ENCODE results near the gene ZCCHC14. TPM values are rescaled to one million over a fixed set of nuclear protein-coding genes. Genes with fewer than 3 reads are reported as not detected.

Gene ZCCHC14
- total RNA-seq, 1 donor from 2014 or later, result 44.8 TPM

- no peak for DNase-seq (ENCODE audit: extremely low spot score, unreplicated experiment)
- peaks cover 24% of the 10 kb centered on the region for H3K36me3 Mint-ChIP-seq (ENCODE audit: unreplicated experiment)
- H3K27ac Mint-ChIP-seq (ENCODE audit: unreplicated experiment), result no peak overlapping the region
- no peaks in the 10 kb centered on the region for H3K9me3 Mint-ChIP-seq (ENCODE audit: unreplicated experiment)
- H3K4me1 Mint-ChIP-seq (ENCODE audit: unreplicated experiment), result no peaks in the 10 kb centered on the region
- H3K4me3 Mint-ChIP-seq (ENCODE audit: unreplicated experiment), result no peak overlapping the region
- TF ChIP-seq, protein P1, sequence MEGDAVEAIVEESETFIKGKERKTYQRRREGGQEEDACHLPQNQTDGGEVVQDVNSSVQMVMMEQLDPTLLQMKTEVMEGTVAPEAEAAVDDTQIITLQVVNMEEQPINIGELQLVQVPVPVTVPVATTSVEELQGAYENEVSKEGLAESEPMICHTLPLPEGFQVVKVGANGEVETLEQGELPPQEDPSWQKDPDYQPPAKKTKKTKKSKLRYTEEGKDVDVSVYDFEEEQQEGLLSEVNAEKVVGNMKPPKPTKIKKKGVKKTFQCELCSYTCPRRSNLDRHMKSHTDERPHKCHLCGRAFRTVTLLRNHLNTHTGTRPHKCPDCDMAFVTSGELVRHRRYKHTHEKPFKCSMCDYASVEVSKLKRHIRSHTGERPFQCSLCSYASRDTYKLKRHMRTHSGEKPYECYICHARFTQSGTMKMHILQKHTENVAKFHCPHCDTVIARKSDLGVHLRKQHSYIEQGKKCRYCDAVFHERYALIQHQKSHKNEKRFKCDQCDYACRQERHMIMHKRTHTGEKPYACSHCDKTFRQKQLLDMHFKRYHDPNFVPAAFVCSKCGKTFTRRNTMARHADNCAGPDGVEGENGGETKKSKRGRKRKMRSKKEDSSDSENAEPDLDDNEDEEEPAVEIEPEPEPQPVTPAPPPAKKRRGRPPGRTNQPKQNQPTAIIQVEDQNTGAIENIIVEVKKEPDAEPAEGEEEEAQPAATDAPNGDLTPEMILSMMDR (IDR thresholded peaks at IDR 0.05), result no peak
- H3K27me3 Mint-ChIP-seq (ENCODE audit: unreplicated experiment), result no peaks in the 10 kb centered on the region
Measured at GRCh38 chr16:87361916-87362619, 130.8 kb downstream of the ZCCHC14 start.

DNA sequence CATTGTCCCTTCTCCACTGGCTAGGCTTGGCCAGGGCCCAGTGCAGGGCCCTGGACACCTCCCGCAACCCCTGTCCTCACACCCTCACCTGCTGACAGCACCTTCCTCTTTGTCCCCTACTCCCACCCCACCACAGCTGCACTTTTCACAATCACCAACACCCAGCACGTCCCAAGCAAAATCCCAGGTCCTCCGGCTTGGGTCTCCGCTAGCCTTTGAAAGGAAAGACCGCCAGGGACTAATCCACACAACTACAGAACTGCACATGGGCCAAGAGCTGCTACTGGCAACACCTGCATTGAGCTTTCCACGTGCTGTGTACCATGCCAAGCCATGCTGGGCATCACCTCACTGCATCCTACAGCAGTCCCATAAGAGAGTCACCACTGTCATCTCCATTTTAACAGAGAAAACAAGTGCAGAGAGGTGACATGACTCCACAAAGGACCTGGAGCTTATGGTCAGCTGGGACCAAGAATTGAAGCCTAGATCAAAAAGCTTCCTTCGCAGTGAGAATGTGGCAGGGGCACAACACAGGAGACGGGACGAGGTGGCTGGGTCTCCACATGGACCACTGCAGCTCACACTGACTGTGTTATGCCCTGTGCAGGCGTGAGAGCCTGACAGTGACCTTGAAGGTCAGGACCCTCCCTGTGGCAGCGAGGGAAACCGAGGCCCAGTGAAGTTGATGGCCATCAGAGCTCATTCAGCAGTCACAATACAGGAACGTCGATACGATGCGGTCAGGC, 131.8 kb downstream of the ZCCHC14 start:
- Mint-ChIP-seq H3K9me3 (ENCODE audit: unreplicated experiment) (no peaks in the 10 kb centered on the region), H3K36me3 (ENCODE audit: unreplicated experiment) (peaks cover 22% of the 10 kb centered on the region), H3K4me3 (ENCODE audit: unreplicated experiment) (no peak overlapping the region), H3K4me1 (ENCODE audit: unreplicated experiment) (no peaks in the 10 kb centered on the region), H3K27me3 (ENCODE audit: unreplicated experiment) (no peaks in the 10 kb centered on the region), H3K27ac (ENCODE audit: unreplicated experiment) (no peak overlapping the region)
- TF ChIP-seq, protein P1 (IDR thresholded peaks at IDR 0.05), result no peak
- DNase-seq (ENCODE audit: extremely low spot score, unreplicated experiment), result no peak

DNA sequence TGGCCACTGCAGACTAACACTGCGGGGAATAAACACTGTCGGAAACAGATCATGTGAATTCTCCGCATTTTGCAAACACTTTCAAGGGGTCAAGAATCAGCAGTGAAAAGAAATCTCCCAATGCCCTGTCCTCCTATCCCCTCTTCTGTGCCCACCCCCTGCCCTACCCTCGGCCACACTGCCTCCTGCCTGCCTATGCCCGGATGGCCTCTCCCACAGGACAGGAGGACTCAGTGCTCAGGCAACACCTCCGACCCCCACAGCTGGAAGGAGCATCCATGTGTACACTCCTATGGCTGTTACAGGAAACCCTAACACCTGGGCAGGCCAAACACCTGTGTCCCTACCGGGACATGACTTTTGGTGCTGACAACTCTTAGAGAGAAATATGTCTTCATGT, 133.7 kb downstream of the ZCCHC14 start:
- no peak overlapping the region for H3K27ac Mint-ChIP-seq (ENCODE audit: unreplicated experiment)

DNA sequence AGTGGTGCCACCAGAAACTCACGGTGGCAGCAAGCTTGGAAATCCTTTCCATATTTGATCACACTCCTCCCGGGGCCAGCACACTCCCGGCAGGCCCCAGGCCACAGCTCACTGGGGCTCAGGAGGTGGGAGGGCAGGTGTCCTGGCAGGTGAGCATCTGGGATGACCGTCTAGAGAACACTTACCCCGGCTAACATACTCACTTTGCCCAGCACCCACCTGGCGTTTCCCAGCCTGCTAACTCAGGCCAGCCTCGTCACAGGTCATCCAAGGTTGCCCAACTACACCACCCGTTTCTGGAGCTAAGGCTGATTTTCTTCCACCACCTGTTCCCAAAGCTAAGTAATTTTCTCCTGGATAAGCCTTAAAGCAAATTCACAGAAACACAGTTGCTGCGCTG, 134.1 kb downstream of the ZCCHC14 start:
- no peak for DNase-seq (ENCODE audit: extremely low spot score, unreplicated experiment)
- Mint-ChIP-seq H3K27me3 (ENCODE audit: unreplicated experiment) (no peaks in the 10 kb centered on the region), H3K36me3 (ENCODE audit: unreplicated experiment) (peaks cover 23% of the 10 kb centered on the region), H3K9me3 (ENCODE audit: unreplicated experiment) (no peaks in the 10 kb centered on the region), H3K4me1 (ENCODE audit: unreplicated experiment) (peaks cover 4% of the 10 kb centered on the region), H3K27ac (ENCODE audit: unreplicated experiment) (no peak overlapping the region), H3K4me3 (ENCODE audit: unreplicated experiment) (no peak overlapping the region)
- TF ChIP-seq, protein P1 (IDR thresholded peaks at IDR 0.05), result no peak

More for the DNA sequence above, 133.7 kb downstream of the ZCCHC14 start:
- no peaks in the 10 kb centered on the region for H3K9me3 Mint-ChIP-seq (ENCODE audit: unreplicated experiment)
- TF ChIP-seq, protein P1 (IDR thresholded peaks at IDR 0.05), result no peak
- DNase-seq (ENCODE audit: extremely low spot score, unreplicated experiment), result no peak
- no peak overlapping the region for H3K4me3 Mint-ChIP-seq (ENCODE audit: unreplicated experiment)
- peaks cover 4% of the 10 kb centered on the region for H3K4me1 Mint-ChIP-seq (ENCODE audit: unreplicated experiment)
- peaks cover 23% of the 10 kb centered on the region for H3K36me3 Mint-ChIP-seq (ENCODE audit: unreplicated experiment)
- H3K27me3 Mint-ChIP-seq (ENCODE audit: unreplicated experiment), result no peaks in the 10 kb centered on the region

GRCh38 chr16:87358250-87358649, 134.6 kb downstream of the ZCCHC14 start:
- no peak for DNase-seq (ENCODE audit: extremely low spot score, unreplicated experiment)
- no peak overlapping the region for H3K27ac Mint-ChIP-seq (ENCODE audit: unreplicated experiment)
- no peaks in the 10 kb centered on the region for H3K9me3 Mint-ChIP-seq (ENCODE audit: unreplicated experiment)
- H3K36me3 Mint-ChIP-seq (ENCODE audit: unreplicated experiment), result peaks cover 23% of the 10 kb centered on the region
- no peaks in the 10 kb centered on the region for H3K27me3 Mint-ChIP-seq (ENCODE audit: unreplicated experiment)
- H3K4me3 Mint-ChIP-seq (ENCODE audit: unreplicated experiment), result no peak overlapping the region
- H3K4me1 Mint-ChIP-seq (ENCODE audit: unreplicated experiment), result peaks cover 4% of the 10 kb centered on the region
- TF ChIP-seq, protein P1 (IDR thresholded peaks at IDR 0.05), result no peak

Data from osteocyte (in vitro differentiated cells).